ENCODE results near the gene SCRN2. TPM values are rescaled to one million over a fixed set of nuclear protein-coding genes. Genes with fewer than 3 reads are reported as not detected.

Gene SCRN2
- total and polyA plus RNA-seq, 12 donors = 6.3 to 136 (median 40.5) TPM

- no peaks in the 10 kb centered on the region for H3K27me3 ChIP-seq
- no peak for DNase-seq
- peaks cover 11 to 12% of the 10 kb centered on the region in 2 donors for H3K4me1 ChIP-seq (replicated peaks in 1 of 2)
- H3K27ac ChIP-seq = peak overlapping the region in 1 of 5 donors; percentile 30
- intact Hi-C loops (cut with DNase I) = no loop called here
- no peaks in the 10 kb centered on the region for H3K9me3 ChIP-seq (replicated peaks in 1 of 3)
- TF ChIP-seq POLR2A (IDR thresholded peaks at IDR 0.05) = no peak
- TF ChIP-seq, protein P1, sequence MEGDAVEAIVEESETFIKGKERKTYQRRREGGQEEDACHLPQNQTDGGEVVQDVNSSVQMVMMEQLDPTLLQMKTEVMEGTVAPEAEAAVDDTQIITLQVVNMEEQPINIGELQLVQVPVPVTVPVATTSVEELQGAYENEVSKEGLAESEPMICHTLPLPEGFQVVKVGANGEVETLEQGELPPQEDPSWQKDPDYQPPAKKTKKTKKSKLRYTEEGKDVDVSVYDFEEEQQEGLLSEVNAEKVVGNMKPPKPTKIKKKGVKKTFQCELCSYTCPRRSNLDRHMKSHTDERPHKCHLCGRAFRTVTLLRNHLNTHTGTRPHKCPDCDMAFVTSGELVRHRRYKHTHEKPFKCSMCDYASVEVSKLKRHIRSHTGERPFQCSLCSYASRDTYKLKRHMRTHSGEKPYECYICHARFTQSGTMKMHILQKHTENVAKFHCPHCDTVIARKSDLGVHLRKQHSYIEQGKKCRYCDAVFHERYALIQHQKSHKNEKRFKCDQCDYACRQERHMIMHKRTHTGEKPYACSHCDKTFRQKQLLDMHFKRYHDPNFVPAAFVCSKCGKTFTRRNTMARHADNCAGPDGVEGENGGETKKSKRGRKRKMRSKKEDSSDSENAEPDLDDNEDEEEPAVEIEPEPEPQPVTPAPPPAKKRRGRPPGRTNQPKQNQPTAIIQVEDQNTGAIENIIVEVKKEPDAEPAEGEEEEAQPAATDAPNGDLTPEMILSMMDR (IDR thresholded peaks at IDR 0.05) = no peak
- WGBS, 4 donors = 17 to 33% (median 23%) methylated on average over 1 to 4 of the region's 4 CpGs
- peak overlapping the region in 2 of 4 donors; percentile 28 to 51 for H3K4me3 ChIP-seq
- peaks cover 0 to 37% of the 10 kb centered on the region in 2 donors for H3K36me3 ChIP-seq (replicated peaks in 1 of 2)
Observed at GRCh38 chr17:47821031-47821423, 20.0 kb downstream of the SCRN2 start.

DNA sequence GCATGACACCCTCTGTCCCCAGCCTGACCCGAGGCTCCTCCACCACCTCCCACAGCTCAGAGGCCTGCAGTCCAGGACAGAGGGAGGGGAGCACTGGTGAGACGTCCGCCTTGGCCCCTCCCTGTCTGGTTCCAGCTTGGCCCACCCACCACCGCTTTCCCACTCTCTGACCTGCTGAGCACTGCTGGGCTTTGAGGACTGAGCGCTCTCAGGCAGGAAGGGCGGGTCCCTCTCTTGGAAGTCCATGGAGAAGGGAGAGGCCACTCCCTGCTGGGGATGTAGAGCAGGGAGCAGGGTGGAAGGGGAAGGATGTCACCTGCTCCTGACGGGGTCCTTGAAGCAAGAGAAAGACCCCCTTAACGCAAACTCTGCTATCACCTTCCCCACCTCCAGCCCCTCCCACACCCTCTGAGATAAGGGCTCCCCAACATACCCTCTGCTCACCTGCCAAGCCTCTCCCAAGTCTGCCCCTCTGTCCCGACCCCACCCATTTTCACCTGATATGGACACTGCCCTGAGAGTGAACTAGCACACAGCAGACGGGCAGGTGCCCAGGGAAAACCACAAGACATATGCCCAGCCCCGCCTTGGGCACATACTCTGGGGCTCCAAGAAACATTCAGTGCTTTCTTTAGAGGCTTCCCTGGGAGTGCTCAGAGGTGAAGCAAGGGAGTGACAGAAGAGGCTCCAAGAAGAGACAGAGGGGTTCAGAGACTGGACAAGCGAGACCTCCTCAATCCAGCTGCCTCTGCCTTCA is 20.9 kb downstream of the SCRN2 start:
- H3K27me3 ChIP-seq = no peaks in the 10 kb centered on the region
- no peak overlapping the region for H3K27ac ChIP-seq
- no peak for TF ChIP-seq POLR2A (IDR thresholded peaks at IDR 0.05)
- TF ChIP-seq, protein P1 (IDR thresholded peaks at IDR 0.05) = no peak
- H3K9me3 ChIP-seq (replicated peaks in 1 of 3) = no peaks in the 10 kb centered on the region
- H3K4me1 ChIP-seq (replicated peaks in 1 of 2) = peaks cover 11 to 12% of the 10 kb centered on the region in 2 donors
- intact Hi-C loops (cut with DNase I) = no loop called here
- no peak overlapping the region for H3K4me3 ChIP-seq
- 73 to 79% (median 75%) methylated on average over 11 to 12 of the region's 12 CpGs for WGBS, 4 donors
- DNase-seq = no peak
- peaks cover 0 to 37% of the 10 kb centered on the region in 2 donors for H3K36me3 ChIP-seq (replicated peaks in 1 of 2)

- no peaks in the 10 kb centered on the region for H3K9me3 ChIP-seq (replicated peaks in 1 of 3)
- no peak overlapping the region for H3K4me3 ChIP-seq
- WGBS, 4 donors = 88 to 97% (median 90%) methylated on average over 3 to 10 of the region's 10 CpGs
- DNase-seq = no peak
- no peak overlapping the region for H3K27ac ChIP-seq
- intact Hi-C loops (cut with DNase I) = no loop called here
- peaks cover 11 to 12% of the 10 kb centered on the region in 2 donors for H3K4me1 ChIP-seq (replicated peaks in 1 of 2)
- no peaks in the 10 kb centered on the region for H3K27me3 ChIP-seq
- TF ChIP-seq, protein P1 (IDR thresholded peaks at IDR 0.05) = no peak
- TF ChIP-seq POLR2A (IDR thresholded peaks at IDR 0.05) = no peak
- H3K36me3 ChIP-seq (replicated peaks in 1 of 2) = peaks cover 0 to 41% of the 10 kb centered on the region in 2 donors
Observed at GRCh38 chr17:47819475-47819874, 21.6 kb downstream of the SCRN2 start.

GRCh38 chr17:47818002-47818695 is 22.9 kb downstream of the SCRN2 start:
- DNase-seq = no peak
- no peaks in the 10 kb centered on the region for H3K9me3 ChIP-seq (replicated peaks in 1 of 3)
- H3K27me3 ChIP-seq = no peaks in the 10 kb centered on the region
- intact Hi-C loops (cut with DNase I) = no loop called here
- 92 to 96% (median 95%) methylated on average over 9 to 11 of the region's 11 CpGs for WGBS, 4 donors
- TF ChIP-seq, protein P1 (IDR thresholded peaks at IDR 0.05) = no peak
- TF ChIP-seq POLR2A (IDR thresholded peaks at IDR 0.05) = no peak
- H3K4me1 ChIP-seq (replicated peaks in 1 of 2) = peaks cover 11 to 12% of the 10 kb centered on the region in 2 donors
- no peak overlapping the region for H3K27ac ChIP-seq
- no peak overlapping the region for H3K4me3 ChIP-seq
- H3K36me3 ChIP-seq (replicated peaks in 1 of 2) = peaks cover 0 to 39% of the 10 kb centered on the region in 2 donors
